Measurements from ENCODE around the gene EXT2.
A peak's percentile ranks its signal among the peaks of the same experiment; 100 is the strongest.

The EXT2 gene

DNA sequence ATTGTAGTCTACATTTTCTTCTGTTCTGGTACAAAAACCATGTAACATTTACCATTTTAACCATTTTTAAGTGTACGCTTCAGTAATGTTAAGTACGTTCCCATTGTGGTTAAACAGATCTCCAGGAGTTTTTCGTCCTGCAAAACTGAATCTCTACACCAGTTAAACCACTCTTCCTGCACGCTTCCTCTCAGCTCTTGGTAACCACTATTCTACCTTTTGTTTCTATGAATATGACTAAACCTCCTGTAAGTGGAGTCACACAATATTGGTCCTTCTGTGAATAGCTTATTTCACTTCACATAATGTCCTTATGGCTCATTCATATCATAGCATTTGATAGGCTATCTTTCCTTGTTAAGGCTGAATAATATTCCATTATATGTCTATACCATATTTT lies 7.1 kb upstream of the EXT2 start:
- no peak for DNase-seq

GRCh38 chr11:44088871-44089270 lies 6.6 kb upstream of the EXT2 start:
- no peak for DNase-seq

DNA sequence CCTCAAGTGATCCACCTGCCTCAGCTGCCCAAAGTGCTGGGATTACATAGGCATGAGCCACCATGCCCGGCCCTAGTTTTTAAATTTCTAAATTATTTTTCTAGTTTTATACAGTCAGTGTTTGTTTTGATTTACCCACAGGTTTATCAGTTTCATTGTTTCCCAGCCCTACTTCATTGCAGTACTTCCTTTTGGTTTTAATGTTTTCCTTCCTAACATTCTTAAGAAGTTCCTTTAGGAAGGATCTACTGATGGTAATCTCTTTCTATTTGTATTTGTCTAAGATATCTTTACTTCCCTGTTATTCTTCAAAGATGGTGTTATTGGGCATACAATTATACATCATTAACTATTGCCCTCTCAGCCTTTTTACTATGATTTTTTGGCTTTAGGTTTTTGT lies 4.9 kb upstream of the EXT2 start:
- DNase-seq = no peak

GRCh38 chr11:44094260-44094868 lies 1.1 kb upstream of the EXT2 start:
- peak; percentile 67 for DNase-seq

GRCh38 chr11:44096360-44097185 lies 1.1 kb downstream of the EXT2 start:
- no peak for DNase-seq

GRCh38 chr11:44097821-44098220 lies 2.3 kb downstream of the EXT2 start:
- DNase-seq = no peak

- no peak for DNase-seq
These were observed 5.6 kb downstream of the EXT2 start for GRCh38 chr11:44101098-44101497.

- no peak for DNase-seq
These were observed 9.2 kb downstream of the EXT2 start for GRCh38 chr11:44104481-44105294.

GRCh38 chr11:44108260-44108659 lies 12.8 kb downstream of the EXT2 start:
- DNase-seq = no peak

GRCh38 chr11:44110231-44110679 lies 14.8 kb downstream of the EXT2 start:
- DNase-seq = peak; percentile 49

- peak; percentile 65 for DNase-seq
These were observed 16.8 kb downstream of the EXT2 start for GRCh38 chr11:44112091-44112821.

GRCh38 chr11:44113018-44113417 lies 17.5 kb downstream of the EXT2 start:
- DNase-seq = no peak

GRCh38 chr11:44113572-44113971 lies 18.1 kb downstream of the EXT2 start:
- DNase-seq = no peak

DNA sequence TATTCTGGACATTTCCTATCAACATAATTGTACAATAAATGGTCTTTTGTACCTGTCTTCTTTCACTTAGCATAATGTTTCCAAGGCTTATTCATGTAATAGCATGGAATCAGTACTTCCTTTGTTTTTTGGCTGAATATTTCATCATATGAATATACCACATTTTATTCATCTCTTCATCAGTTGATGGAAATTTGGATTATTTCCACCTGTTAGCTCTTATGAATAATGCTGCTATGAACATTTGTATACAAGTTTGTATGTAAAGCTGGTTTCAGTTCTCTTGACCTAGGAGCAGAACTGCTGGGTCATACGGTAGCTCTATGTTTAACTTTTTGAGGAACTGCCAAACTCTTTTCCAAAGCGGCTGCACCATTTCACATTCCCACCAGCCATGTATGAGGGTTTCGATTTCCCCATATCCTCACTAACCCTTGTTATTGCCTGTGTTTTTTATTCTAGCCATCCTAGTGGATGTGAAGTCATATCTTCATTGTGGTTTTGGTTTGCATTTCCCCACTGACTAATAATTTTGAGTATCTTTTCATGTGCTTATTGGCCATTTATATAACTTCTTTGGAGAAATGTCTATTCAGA lies 20.9 kb downstream of the EXT2 start:
- DNase-seq = no peak

DNA sequence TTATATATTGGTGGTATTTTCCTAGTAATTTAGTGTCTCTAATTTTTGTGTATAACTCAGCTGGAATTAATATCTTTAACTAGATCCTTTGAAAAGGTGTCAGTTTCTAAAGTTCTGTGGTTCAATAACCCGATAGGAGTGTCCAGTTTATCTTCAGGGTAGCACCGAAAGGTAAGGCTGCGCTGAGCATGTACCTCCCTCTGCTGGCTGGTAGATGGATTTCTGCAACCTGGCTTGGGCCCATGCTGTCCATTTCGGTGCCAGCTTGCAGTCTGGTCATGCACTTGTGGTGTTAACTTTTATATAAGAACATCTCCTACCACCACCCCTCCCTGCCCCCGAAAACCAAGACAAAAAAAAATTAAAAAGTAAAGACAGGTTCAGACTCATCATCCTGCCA lies 24.7 kb downstream of the EXT2 start:
- DNase-seq = no peak

GRCh38 chr11:44125598-44125997 lies 30.1 kb downstream of the EXT2 start:
- DNase-seq = no peak

DNA sequence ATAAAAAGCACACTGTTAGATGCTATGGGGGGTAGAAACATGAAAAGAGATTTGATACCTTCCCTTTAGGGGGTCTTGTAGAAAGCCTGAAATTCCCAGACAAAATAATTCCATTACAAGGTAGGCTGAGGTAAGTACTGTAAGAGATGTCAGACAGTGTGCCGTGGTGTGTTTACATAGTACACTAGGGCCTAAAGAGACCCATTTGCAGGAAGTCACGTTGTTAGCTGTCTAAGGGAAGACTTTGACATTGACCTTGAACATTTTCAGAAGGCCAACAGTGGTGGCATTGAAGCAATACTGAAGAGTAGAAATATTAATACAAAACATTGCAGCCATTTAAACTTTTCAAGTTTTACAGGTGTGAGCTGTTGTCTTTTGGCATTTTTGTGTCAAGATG lies 30.8 kb downstream of the EXT2 start:
- DNase-seq = no peak

GRCh38 chr11:44127130-44127529 lies 31.7 kb downstream of the EXT2 start:
- no peak for DNase-seq

- no peak for DNase-seq
These were observed 33.3 kb downstream of the EXT2 start for GRCh38 chr11:44128729-44129128.

DNA sequence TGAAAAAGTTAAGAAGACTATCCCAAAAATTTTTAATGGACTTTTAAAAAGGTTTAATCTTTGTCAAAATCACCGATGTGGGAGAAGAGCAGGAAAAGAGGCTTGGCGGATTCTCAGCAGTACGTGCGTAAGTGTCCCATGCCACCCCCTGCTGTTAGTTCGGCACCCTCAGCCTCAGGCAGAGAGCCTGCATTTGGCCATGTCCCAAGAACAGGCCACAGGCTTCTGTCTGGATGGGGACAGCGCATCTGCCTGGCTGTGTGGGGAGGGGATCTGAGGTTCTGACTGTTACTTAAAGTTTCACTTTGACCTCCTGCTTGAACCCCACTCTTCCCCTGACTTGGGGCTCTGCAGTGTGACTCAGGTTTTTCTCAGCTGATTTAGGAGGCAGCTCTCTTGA lies 35.3 kb downstream of the EXT2 start:
- no peak for DNase-seq

DNA sequence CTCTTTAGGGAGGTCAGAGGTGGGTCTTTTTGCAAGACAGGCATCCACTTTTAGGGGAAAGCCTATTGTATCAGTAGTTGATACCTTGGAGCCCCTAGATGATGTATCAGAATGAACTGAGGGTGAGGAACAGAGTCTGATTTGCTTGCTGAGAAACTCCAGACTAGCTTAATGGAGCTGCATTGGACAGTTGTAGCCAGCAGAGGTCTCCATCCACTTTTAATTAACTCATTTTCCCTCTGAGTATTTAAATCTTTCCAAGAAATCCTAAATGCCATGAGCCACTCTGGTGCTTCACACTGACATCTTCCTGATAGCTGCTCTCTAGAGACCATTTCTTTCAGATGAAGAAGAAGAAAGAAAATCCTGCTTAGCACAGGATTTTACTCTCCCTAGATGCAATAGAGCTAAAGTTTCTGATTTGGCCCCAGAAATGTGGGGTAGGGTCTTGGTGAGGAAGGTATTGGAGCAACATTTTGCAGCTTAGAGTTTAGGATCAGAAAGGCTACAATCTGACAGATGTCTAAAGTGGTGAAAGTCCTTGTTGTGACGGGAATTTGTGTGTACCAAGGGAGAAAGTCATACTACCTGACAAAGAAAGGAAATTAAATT lies 38.0 kb downstream of the EXT2 start:
- peak; percentile 6 for DNase-seq

DNA sequence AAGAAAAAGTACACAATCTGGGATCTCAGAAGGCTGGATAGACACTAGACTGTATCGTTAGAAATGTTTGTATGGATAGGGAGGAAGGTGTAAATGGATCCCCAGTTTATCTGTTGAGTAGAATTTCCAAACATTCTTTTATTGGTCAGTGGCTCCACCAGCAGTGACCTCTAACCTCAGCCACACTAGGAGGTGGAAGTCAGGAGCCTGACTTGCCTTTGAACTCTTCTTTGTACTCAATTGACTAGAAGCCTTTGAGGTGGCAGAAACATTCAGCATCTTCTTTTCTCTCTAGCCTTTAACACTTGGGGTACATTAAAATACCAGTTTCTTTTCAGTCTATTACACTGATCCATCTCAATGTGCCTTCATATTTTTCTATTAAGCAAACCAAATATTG lies 39.1 kb downstream of the EXT2 start:
- no peak for DNase-seq
